Measurements from ENCODE around the gene PHF19. TPM values are rescaled to one million over a fixed set of nuclear protein-coding genes. Genes with fewer than 3 reads are reported as not detected.

PHF19 gene
- total RNA-seq, 1 experiment from 2014 or later, result 66.8 TPM

- no peak overlapping the region for H2BK15ac ChIP-seq (ENCODE audit: low read depth, low read length)
- no peak overlapping the region for H4K8ac ChIP-seq (replicated peaks; ENCODE audit: insufficient read length, low read depth, low read length)
- no peaks in the 10 kb centered on the region; a peak in 1 of 5 replicates for H3K9me3 Mint-ChIP-seq
- peak overlapping the region; percentile 76; a peak in 4 of 5 replicates for H3K4me3 Mint-ChIP-seq
- H3K14ac ChIP-seq (ENCODE audit: insufficient read depth, low read length), result no peak overlapping the region
- H3K9me3 ChIP-seq (ENCODE audit: control insufficient read depth, low read depth, low read length), result no peaks in the 10 kb centered on the region
- H3K27me3 Mint-ChIP-seq (ENCODE audit: low read depth), result peaks cover 8% of the 10 kb centered on the region
- peaks cover 2% of the 10 kb centered on the region; the same call in 1 of the 2 replicates for H3K27me3 ChIP-seq (ENCODE audit: insufficient read depth, low read length)
- H4K91ac ChIP-seq (ENCODE audit: insufficient read length, low read depth, low read length), result no peak overlapping the region
- H2BK20ac ChIP-seq (ENCODE audit: low read depth, low read length, poor library complexity, severe bottlenecking), result no peak overlapping the region
- H3K23me2 ChIP-seq (ENCODE audit: insufficient read length, low read depth, low read length, poor library complexity, severe bottlenecking), result peaks cover 5% of the 10 kb centered on the region
- H2BK120ac ChIP-seq (ENCODE audit: low read depth, low read length, poor library complexity, severe bottlenecking), result no peak overlapping the region
- no peak overlapping the region for H2AK5ac ChIP-seq (ENCODE audit: insufficient read length, low read length)
- H3K4ac ChIP-seq (ENCODE audit: low read depth, low read length), result no peak overlapping the region
- H4K5ac ChIP-seq (ENCODE audit: insufficient read length, low read depth, low read length), result no peak overlapping the region
- WGBS (ENCODE audit: extremely low coverage, insufficient read length, low lambda C conversion rate), result no CpG with 5 or more reads among the region's 4 CpGs
- no peak overlapping the region for H3K56ac ChIP-seq (ENCODE audit: insufficient read length, low read depth, low read length)
- H2BK5ac ChIP-seq (ENCODE audit: insufficient read length, low read length), result no peak overlapping the region
- H3K23ac ChIP-seq (ENCODE audit: insufficient read length, low read depth, low read length), result no peak overlapping the region
- H3K18ac ChIP-seq (ENCODE audit: insufficient read length, low read depth, low read length), result no peak overlapping the region
- H3K36me3 Mint-ChIP-seq (ENCODE audit: insufficient read depth in 1 of 3, low read depth in 3 of 3), result peaks cover 3 to 36% (median 23%) of the 10 kb centered on the region in 3 experiments; a peak in 6 of 7 replicates
- H3K79me1 ChIP-seq (ENCODE audit: insufficient read depth, low read depth, low read length, poor library complexity, severe bottlenecking), result no peaks in the 10 kb centered on the region
- H2BK12ac ChIP-seq (ENCODE audit: insufficient read length, low read depth, low read length), result no peak overlapping the region
- H3K4me2 ChIP-seq (ENCODE audit: insufficient read depth, insufficient read length, low read length), result peak overlapping the region; percentile 67
- H3K4me1 Mint-ChIP-seq, result peaks cover 60 to 61% of the 10 kb centered on the region in 2 experiments
- H3K4me1 ChIP-seq (ENCODE audit: insufficient read depth, low read length), result peaks cover 10% of the 10 kb centered on the region
- no peak for DNase-seq
- no peak overlapping the region for H3K9ac ChIP-seq (ENCODE audit: extremely low read depth, insufficient read length, low read length)
- H3K27ac ChIP-seq (ENCODE audit: insufficient read length, low read depth, low read length), result no peak overlapping the region
- H2AFZ ChIP-seq (ENCODE audit: low read length), result no peak overlapping the region
- H3K79me2 ChIP-seq (ENCODE audit: insufficient read depth, low read length), result no peaks in the 10 kb centered on the region
- H3T11ph ChIP-seq (ENCODE audit: low read length), result no peak overlapping the region
- TF ChIP-seq CTCF (conservative IDR thresholded peaks at IDR 0.05), result no peak
- H3K27ac Mint-ChIP-seq, result no peak overlapping the region
- no peaks in the 10 kb centered on the region for H4K20me1 ChIP-seq (ENCODE audit: control insufficient read depth, insufficient read depth, insufficient read length)
These were observed 1.8 kb downstream of the PHF19 start for GRCh38 chr9:120875195-120875565.

Measured in H9 (cell line).